DOHH2 (cell line): Measurements from ENCODE around the gene WNT2.

Experiments
- CTCF ChIP-seq: fragments of 200-600 bp; sonication (generic); IDR thresholded peaks from one replicate; pipeline ENCODE4 v1.5.1; 2014; ENCODE audit warnings: antibody characterized with exemption, mild to moderate bottlenecking, low read depth, low read length; ENCODE audit not compliant: poor library complexity, severe bottlenecking
- EZH2phosphoT487 ChIP-seq: fragments of 200-600 bp; sonication (generic); IDR thresholded peaks from 2 replicates; pipeline ENCODE4 v1.6.1; 2017; ENCODE audit warnings: borderline replicate concordance, mild to moderate bottlenecking, antibody characterized with exemption, low read length, moderate library complexity, mixed read lengths

- TF ChIP-seq CTCF (no peak), EZH2phosphoT487 (no peak)
Observed at GRCh38 chr7:117302396-117302795, 20.5 kb downstream of the WNT2 start.
